Activated B cell treated with CpG ODN at 0.5 μM for 24 hours (primary cell): ENCODE results near the gene LNPK. TPM values are rescaled to one million over a fixed set of nuclear protein-coding genes. Genes with fewer than 3 reads are reported as not detected.

Source experiments
- ATAC-seq: fragments of 200-7000 bp; cut with Tn5 transposase; one replicate; pipeline ENCODE4 v1.10.0; 2021; ENCODE audit warnings: low read depth, mild to moderate bottlenecking, moderate library complexity
- CTCF ChIA-PET: fragments of 350-600 bp; sonication (Branson Sonifier 250); formaldehyde crosslinking; loops from one replicate; lab custom pipeline; 2021; ENCODE audit warnings: antibody characterized with exemption; lab: Charles Lee
- POLR2A ChIA-PET: fragments of 350-600 bp; sonication (Branson Sonifier 250); formaldehyde crosslinking; loops from one replicate; lab custom pipeline; 2021; ENCODE audit warnings: antibody characterized with exemption; lab: Charles Lee
- DNase-seq: peaks from one replicate; pipeline ENCODE4 v3.0.0; 2022
- H3K27ac Mint-ChIP-seq: one replicate; pipeline ENCODE4 v1.8.0; 2020; ENCODE audit warnings: mixed read lengths
- H3K27me3 Mint-ChIP-seq: one replicate; pipeline ENCODE4 v1.8.0; 2021; ENCODE audit warnings: mixed read lengths
- H3K36me3 Mint-ChIP-seq: one replicate; pipeline ENCODE4 v1.8.0; 2021; ENCODE audit warnings: low read depth, mixed read lengths
- H3K4me1 Mint-ChIP-seq: one replicate; pipeline ENCODE4 v1.8.0; 2021; ENCODE audit warnings: mixed read lengths
- H3K4me3 Mint-ChIP-seq: one replicate; pipeline ENCODE4 v1.8.0; 2020; ENCODE audit warnings: mild to moderate bottlenecking, mixed read lengths
- H3K9me3 Mint-ChIP-seq: one replicate; pipeline ENCODE4 v1.8.0; 2020; ENCODE audit warnings: mixed read lengths
- intact Hi-C: fragments of 100-400 bp; cut with micrococcal nuclease; formaldehyde crosslinking; loops from one replicate; pipeline ENCODE4 v1.15.1; 2024
- total RNA-seq: library from RNA; stranded (reverse); gene quantifications from 2 replicates; pipeline ENCODE4 v1.2.3, GENCODE V29; 2022
- TF ChIP-seq, protein P1 (sequence below): fragments of 200-600 bp; IDR thresholded peaks from one replicate; pipeline ENCODE4 v1.8.0; 2022; ENCODE audit warnings: antibody characterized with exemption, mild to moderate bottlenecking

LNPK gene
- total RNA-seq, 1 donor from 2014 or later = 15.2 TPM

DNA sequence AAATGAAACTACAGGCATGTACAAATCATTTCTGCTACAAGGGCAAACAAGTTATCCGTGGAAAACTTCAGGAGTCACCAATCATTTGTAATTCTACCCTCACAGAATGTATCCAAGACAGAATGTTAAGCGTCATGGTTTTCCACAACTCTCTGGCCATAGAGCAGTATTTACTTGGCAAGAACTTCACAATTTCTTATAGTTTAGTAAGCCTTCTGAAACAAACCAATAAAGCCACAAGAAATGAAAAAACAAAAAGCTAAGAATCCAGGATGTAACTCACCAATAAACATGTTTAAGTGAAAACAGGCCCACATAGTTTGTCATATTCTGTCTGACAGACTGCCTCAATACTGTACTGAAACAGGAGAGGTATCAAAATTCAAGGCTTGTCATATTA, 70.3 kb downstream of the LNPK start:
- no peak for ATAC-seq
- Mint-ChIP-seq H3K4me3 (no peak overlapping the region), H3K36me3 (peaks cover 41% of the 10 kb centered on the region), H3K4me1 (no peaks in the 10 kb centered on the region), H3K27me3 (no peaks in the 10 kb centered on the region), H3K9me3 (no peaks in the 10 kb centered on the region), H3K27ac (no peak overlapping the region)
- ChIA-PET POLR2A (no interaction called here), CTCF (no interaction called here)
- no peak for DNase-seq
- intact Hi-C loops = no loop called here
- TF ChIP-seq, protein P1, sequence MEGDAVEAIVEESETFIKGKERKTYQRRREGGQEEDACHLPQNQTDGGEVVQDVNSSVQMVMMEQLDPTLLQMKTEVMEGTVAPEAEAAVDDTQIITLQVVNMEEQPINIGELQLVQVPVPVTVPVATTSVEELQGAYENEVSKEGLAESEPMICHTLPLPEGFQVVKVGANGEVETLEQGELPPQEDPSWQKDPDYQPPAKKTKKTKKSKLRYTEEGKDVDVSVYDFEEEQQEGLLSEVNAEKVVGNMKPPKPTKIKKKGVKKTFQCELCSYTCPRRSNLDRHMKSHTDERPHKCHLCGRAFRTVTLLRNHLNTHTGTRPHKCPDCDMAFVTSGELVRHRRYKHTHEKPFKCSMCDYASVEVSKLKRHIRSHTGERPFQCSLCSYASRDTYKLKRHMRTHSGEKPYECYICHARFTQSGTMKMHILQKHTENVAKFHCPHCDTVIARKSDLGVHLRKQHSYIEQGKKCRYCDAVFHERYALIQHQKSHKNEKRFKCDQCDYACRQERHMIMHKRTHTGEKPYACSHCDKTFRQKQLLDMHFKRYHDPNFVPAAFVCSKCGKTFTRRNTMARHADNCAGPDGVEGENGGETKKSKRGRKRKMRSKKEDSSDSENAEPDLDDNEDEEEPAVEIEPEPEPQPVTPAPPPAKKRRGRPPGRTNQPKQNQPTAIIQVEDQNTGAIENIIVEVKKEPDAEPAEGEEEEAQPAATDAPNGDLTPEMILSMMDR = no peak

DNA sequence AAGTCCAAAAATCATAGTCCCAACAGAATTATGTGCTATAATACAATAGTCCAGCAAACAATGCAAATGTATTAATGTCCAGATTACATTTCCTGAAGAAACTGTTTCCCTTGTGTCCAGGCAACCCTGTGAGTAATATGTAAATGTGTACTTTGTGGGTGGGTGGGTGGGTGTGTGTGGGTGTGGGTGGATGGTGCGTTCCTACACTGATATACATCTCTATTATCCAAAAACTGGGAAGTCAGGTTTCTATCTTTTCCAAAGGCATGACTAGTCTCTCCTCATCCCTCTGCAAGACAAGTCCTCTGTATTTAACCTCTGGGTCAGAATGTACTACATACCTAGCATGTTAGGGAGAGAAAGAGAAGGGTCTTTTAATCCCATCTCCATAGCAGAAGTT, 71.6 kb downstream of the LNPK start:
- H3K27ac Mint-ChIP-seq = no peak overlapping the region
- ATAC-seq (no peak), DNase-seq (no peak)
- H3K27me3 Mint-ChIP-seq = no peaks in the 10 kb centered on the region
- no peak overlapping the region for H3K4me3 Mint-ChIP-seq
- intact Hi-C loops = no loop called here
- no peaks in the 10 kb centered on the region for H3K9me3 Mint-ChIP-seq
- CTCF ChIA-PET = no interaction called here
- TF ChIP-seq, protein P1 = no peak
- no peaks in the 10 kb centered on the region for H3K4me1 Mint-ChIP-seq
- H3K36me3 Mint-ChIP-seq = peaks cover 35% of the 10 kb centered on the region
- POLR2A ChIA-PET = no interaction called here

DNA sequence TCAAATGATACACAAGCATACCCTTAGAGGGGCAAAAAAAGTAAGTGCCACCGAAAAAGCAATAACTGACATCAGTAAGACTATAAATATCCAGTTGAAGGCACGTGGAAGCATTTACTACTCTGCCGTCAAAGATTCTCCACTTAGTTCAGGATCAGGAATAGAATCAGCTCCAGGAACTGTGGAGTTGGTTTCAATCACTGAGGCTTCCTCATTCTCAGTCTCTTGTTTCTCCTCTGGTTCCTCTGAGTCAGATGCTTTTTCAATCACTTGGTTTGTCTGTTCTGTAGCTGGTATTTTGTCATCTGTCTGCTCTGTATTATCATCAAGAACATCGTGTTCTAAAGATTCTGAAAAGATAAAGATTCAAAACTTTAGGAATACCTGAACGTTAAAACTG, 72.2 kb downstream of the LNPK start:
- no peak overlapping the region for H3K27ac Mint-ChIP-seq
- TF ChIP-seq, protein P1 = no peak
- ATAC-seq = no peak
- intact Hi-C loops = no loop called here
- no peak overlapping the region for H3K4me3 Mint-ChIP-seq
- ChIA-PET CTCF (no interaction called here), POLR2A (no interaction called here)
- H3K36me3 Mint-ChIP-seq = peaks cover 31% of the 10 kb centered on the region
- no peaks in the 10 kb centered on the region for H3K27me3 Mint-ChIP-seq
- no peaks in the 10 kb centered on the region for H3K9me3 Mint-ChIP-seq
- no peak for DNase-seq
- no peaks in the 10 kb centered on the region for H3K4me1 Mint-ChIP-seq

DNA sequence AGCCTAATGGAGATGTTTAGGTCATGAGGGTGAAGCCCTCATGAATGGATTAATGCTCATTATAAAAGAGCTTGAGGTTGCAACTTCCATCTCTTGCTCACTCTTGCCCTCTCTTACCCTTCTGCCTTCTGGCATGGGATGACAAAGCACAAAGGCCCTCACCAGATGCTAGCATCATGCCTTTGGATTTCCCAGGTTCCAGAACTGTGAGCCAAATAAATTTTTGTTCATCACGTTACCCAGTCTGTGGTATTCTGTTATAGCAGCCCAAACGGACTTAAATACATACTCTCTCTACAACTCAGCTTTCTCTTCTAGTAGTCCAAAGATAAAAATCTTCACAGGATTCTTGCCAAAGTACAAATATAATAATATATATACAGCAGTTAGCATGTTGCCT, 75.8 kb downstream of the LNPK start:
- Mint-ChIP-seq H3K9me3 (no peaks in the 10 kb centered on the region), H3K27me3 (no peaks in the 10 kb centered on the region), H3K27ac (no peak overlapping the region), H3K36me3 (peaks cover 15% of the 10 kb centered on the region), H3K4me1 (no peaks in the 10 kb centered on the region), H3K4me3 (no peak overlapping the region)
- DNase-seq (no peak), ATAC-seq (no peak)
- ChIA-PET CTCF (no interaction called here), POLR2A (no interaction called here)
- intact Hi-C loops = no loop called here
- TF ChIP-seq, protein P1 = no peak

DNA sequence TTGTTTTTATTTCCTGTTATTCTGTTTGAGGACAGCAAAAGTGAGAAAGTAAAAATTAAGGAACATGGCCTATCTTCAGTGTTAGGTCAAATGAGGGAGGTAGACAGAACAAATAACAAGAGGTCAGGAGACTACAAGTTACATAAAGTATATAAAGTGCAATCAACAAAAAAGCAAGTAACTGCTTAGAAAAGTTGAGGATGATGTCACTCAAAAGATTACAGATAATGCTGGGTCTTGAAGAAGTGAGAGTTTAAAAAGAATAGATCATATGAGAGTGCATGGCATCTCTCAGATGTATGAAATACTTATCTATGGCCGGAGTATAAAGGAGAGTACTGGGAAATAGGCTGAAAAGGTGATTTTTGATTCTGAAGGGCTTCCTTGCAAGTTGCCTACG, 79.9 kb downstream of the LNPK start:
- POLR2A ChIA-PET = no interaction called here
- Mint-ChIP-seq H3K4me3 (no peak overlapping the region), H3K4me1 (no peaks in the 10 kb centered on the region), H3K27me3 (no peaks in the 10 kb centered on the region), H3K9me3 (no peaks in the 10 kb centered on the region), H3K27ac (no peak overlapping the region), H3K36me3 (peaks cover 5% of the 10 kb centered on the region)
- no peak for ATAC-seq
- intact Hi-C loops = no loop called here
- DNase-seq = no peak
- CTCF ChIA-PET = no interaction called here
- TF ChIP-seq, protein P1 = no peak
